Astrocyte (in vitro differentiated cells and primary cell): ENCODE results near the gene PRSS21. TPM values are rescaled to one million over a fixed set of nuclear protein-coding genes. Genes with fewer than 3 reads are reported as not detected.
A peak's percentile ranks its signal among the peaks of the same experiment; 100 is the strongest.

Experiments used
- DNase-seq: peaks from one replicate; pipeline ENCODE4 v3.0.0-alpha.2; 2010; ENCODE audit warnings: low read depth
- FAIRE-seq: peaks from 2 replicates; lab custom pipeline; 2011; peaks lifted over from hg19 to GRCh38; lab: Jason Lieb, UNC
- H2AFZ ChIP-seq: 2 replicates; pipeline ENCODE4 v1.6.0; 2012; ENCODE audit warnings: low read depth, low read length, inconsistent platforms
- H3K27ac ChIP-seq: 2 replicates; pipeline ENCODE4 v1.5.1; 2011; ENCODE audit warnings: low read depth, low read length, inconsistent platforms
- H3K27me3 ChIP-seq: 2 replicates; pipeline ENCODE4 v1.6.0; 2011; ENCODE audit warnings: low read length, inconsistent platforms; ENCODE audit not compliant: insufficient read depth
- H3K36me3 ChIP-seq: 2 replicates; pipeline ENCODE4 v1.5.1; 2011; ENCODE audit warnings: low read length, inconsistent platforms; ENCODE audit not compliant: insufficient read depth
- H3K4me1 ChIP-seq: 2 replicates; pipeline ENCODE4 v1.5.1; 2011; ENCODE audit warnings: low read length, inconsistent platforms; ENCODE audit not compliant: insufficient read depth
- H3K4me2 ChIP-seq: 2 replicates; pipeline ENCODE4 v1.6.0; 2012; ENCODE audit warnings: low read length, inconsistent platforms
- H3K4me3 ChIP-seq: 2 replicates; pipeline ENCODE4 v1.5.1; 2011; ENCODE audit warnings: low read depth, mild to moderate bottlenecking, low read length, inconsistent platforms; ENCODE audit not compliant: insufficient read depth
- H3K79me2 ChIP-seq: 2 replicates; pipeline ENCODE4 v1.6.0; 2012; ENCODE audit warnings: mild to moderate bottlenecking, low read length, inconsistent platforms; ENCODE audit not compliant: insufficient read depth
- H3K9ac ChIP-seq: 2 replicates; pipeline ENCODE4 v1.6.0; 2012; ENCODE audit warnings: mild to moderate bottlenecking, low read length, inconsistent platforms
- H3K9me3 ChIP-seq: 2 replicates; pipeline ENCODE4 v1.5.1; 2012; ENCODE audit warnings: low read depth, mild to moderate bottlenecking, low read length, inconsistent platforms; ENCODE audit not compliant: insufficient read depth
- H4K20me1 ChIP-seq: 2 replicates; pipeline ENCODE4 v1.6.0; 2012; ENCODE audit warnings: low read length, inconsistent platforms; ENCODE audit not compliant: insufficient read depth
- H3K27ac Mint-ChIP-seq: one replicate; pipeline ENCODE4 v1.8.0; 2021; ENCODE audit warnings: mild to moderate bottlenecking, mixed read lengths; ENCODE audit not compliant: unreplicated experiment
- H3K27me3 Mint-ChIP-seq: one replicate; pipeline ENCODE4 v1.8.0; 2021; ENCODE audit warnings: low read depth, mixed read lengths; ENCODE audit not compliant: unreplicated experiment
- H3K36me3 Mint-ChIP-seq: one replicate; pipeline ENCODE4 v1.8.0; 2021; ENCODE audit warnings: low read depth, mixed read lengths; ENCODE audit not compliant: unreplicated experiment
- H3K4me1 Mint-ChIP-seq: one replicate; pipeline ENCODE4 v1.8.0; 2021; ENCODE audit warnings: low read depth, mixed read lengths; ENCODE audit not compliant: unreplicated experiment
- H3K4me3 Mint-ChIP-seq: one replicate; pipeline ENCODE4 v1.8.0; 2021; ENCODE audit warnings: mild to moderate bottlenecking, moderate library complexity, mixed read lengths; ENCODE audit not compliant: unreplicated experiment
- H3K9me3 Mint-ChIP-seq: one replicate; pipeline ENCODE4 v1.8.0; 2021; ENCODE audit warnings: mild to moderate bottlenecking, mixed read lengths; ENCODE audit not compliant: unreplicated experiment
- CTCF ChIP-seq: IDR thresholded peaks from 2 replicates; pipeline ENCODE4 v1.5.1; 2011; ENCODE audit warnings: low read depth, mild to moderate bottlenecking, inconsistent platforms, low read length, moderate library complexity; ENCODE audit not compliant: insufficient read depth
- EZH2 ChIP-seq: IDR thresholded peaks from 2 replicates; pipeline ENCODE4 v1.6.1; 2012; ENCODE audit warnings: mild to moderate bottlenecking, low read length, inconsistent platforms; ENCODE audit not compliant: insufficient read depth
- total RNA-seq: library from RNA; stranded (reverse); gene quantifications from 2 replicates; pipeline ENCODE4 v1.2.1, GENCODE V29; 2021

PRSS21 gene
- total RNA-seq, 1 donor from 2014 or later: not detected

GRCh38 chr16:2843526-2843925 lies 26.5 kb downstream of the PRSS21 start:
- H3K9me3 ChIP-seq: no peaks in the 10 kb centered on the region
- H3K4me3 Mint-ChIP-seq: no peak overlapping the region
- H3K36me3 ChIP-seq: no peaks in the 10 kb centered on the region
- H4K20me1 ChIP-seq: no peaks in the 10 kb centered on the region
- H3K4me1 ChIP-seq: peaks cover 22% of the 10 kb centered on the region
- H3K79me2 ChIP-seq: no peaks in the 10 kb centered on the region
- no peak overlapping the region for H3K4me2 ChIP-seq
- H3K9me3 Mint-ChIP-seq: no peaks in the 10 kb centered on the region
- no peaks in the 10 kb centered on the region for H3K27me3 ChIP-seq
- no peaks in the 10 kb centered on the region for H3K27me3 Mint-ChIP-seq
- no peak for FAIRE-seq
- H3K4me3 ChIP-seq: no peak overlapping the region
- no peaks in the 10 kb centered on the region for H3K36me3 Mint-ChIP-seq
- no peak overlapping the region for H3K27ac Mint-ChIP-seq
- TF ChIP-seq CTCF (no peak), EZH2 (no peak)
- no peak overlapping the region for H3K9ac ChIP-seq
- H3K4me1 Mint-ChIP-seq: peaks cover 18% of the 10 kb centered on the region
- H2AFZ ChIP-seq: no peak overlapping the region
- H3K27ac ChIP-seq: no peak overlapping the region
- no peak for DNase-seq

- no peak overlapping the region for H3K4me3 Mint-ChIP-seq
- H3K79me2 ChIP-seq: no peaks in the 10 kb centered on the region
- H3K4me1 ChIP-seq: peaks cover 12% of the 10 kb centered on the region
- no peak overlapping the region for H2AFZ ChIP-seq
- H3K27ac ChIP-seq: no peak overlapping the region
- H3K4me1 Mint-ChIP-seq: peaks cover 11% of the 10 kb centered on the region
- FAIRE-seq (no peak), DNase-seq (no peak)
- no peak overlapping the region for H3K9ac ChIP-seq
- H3K36me3 ChIP-seq: no peaks in the 10 kb centered on the region
- TF ChIP-seq CTCF: no peak
- TF ChIP-seq EZH2: no peak
- H3K27ac Mint-ChIP-seq: no peak overlapping the region
- H3K4me3 ChIP-seq: no peak overlapping the region
- peaks cover 6% of the 10 kb centered on the region for H3K27me3 Mint-ChIP-seq
- no peaks in the 10 kb centered on the region for H3K9me3 ChIP-seq
- H3K36me3 Mint-ChIP-seq: no peaks in the 10 kb centered on the region
- H3K9me3 Mint-ChIP-seq: no peaks in the 10 kb centered on the region
- H3K4me2 ChIP-seq: no peak overlapping the region
- H3K27me3 ChIP-seq: peaks cover 6% of the 10 kb centered on the region
- no peaks in the 10 kb centered on the region for H4K20me1 ChIP-seq
These were observed 28.1 kb downstream of the PRSS21 start for GRCh38 chr16:2845116-2845515.

- Histone ChIP-seq H3K36me3 (no peaks in the 10 kb centered on the region), H3K4me1 (peaks cover 12% of the 10 kb centered on the region), H3K79me2 (no peaks in the 10 kb centered on the region), H2AFZ (no peak overlapping the region), H3K9me3 (no peaks in the 10 kb centered on the region), H3K27ac (peak overlapping the region; percentile 45), H3K9ac (peak overlapping the region; percentile 45), H3K4me2 (peak overlapping the region; percentile 35), H3K4me3 (peak overlapping the region; percentile 25), H3K27me3 (peaks cover 6% of the 10 kb centered on the region), H4K20me1 (no peaks in the 10 kb centered on the region)
- TF ChIP-seq EZH2 (no peak), CTCF (no peak)
- Mint-ChIP-seq H3K4me3 (no peak overlapping the region), H3K4me1 (peaks cover 11% of the 10 kb centered on the region), H3K36me3 (no peaks in the 10 kb centered on the region), H3K9me3 (no peaks in the 10 kb centered on the region), H3K27ac (no peak overlapping the region), H3K27me3 (peaks cover 9% of the 10 kb centered on the region)
- peak; percentile 82 for DNase-seq
- FAIRE-seq: no peak
These were observed 29.7 kb downstream of the PRSS21 start for GRCh38 chr16:2846511-2847310.
